Fibroblast of villous mesenchyme (primary cell): ENCODE data around the gene NCKAP5. TPM values are rescaled to one million over a fixed set of nuclear protein-coding genes. Genes with fewer than 3 reads are reported as not detected.
A peak's percentile ranks its signal among the peaks of the same experiment; 100 is the strongest.

Source experiments
- DNase-seq: peaks from one replicate; pipeline ENCODE4 v3.0.0-alpha.2; 2010; ENCODE audit warnings: low read depth
- H3K4me3 ChIP-seq: 2 replicates; pipeline ENCODE4 v1.5.1; 2011; ENCODE audit warnings: low read depth, mild to moderate bottlenecking, low read length
- total RNA-seq: library from RNA; depleted of rRNA; stranded (reverse); fragments of >200 nt; gene quantifications from 2 replicates; pipeline ENCODE4 v1.2.3, GENCODE V29; 2012
- TF ChIP-seq, protein P1 (sequence below): IDR thresholded peaks from 2 replicates; pipeline ENCODE4 v1.5.1; 2012; ENCODE audit warnings: low read depth, mild to moderate bottlenecking, low read length; ENCODE audit not compliant: insufficient read depth

Gene NCKAP5
- total RNA-seq, 1 donor, result 47.9 TPM

DNA sequence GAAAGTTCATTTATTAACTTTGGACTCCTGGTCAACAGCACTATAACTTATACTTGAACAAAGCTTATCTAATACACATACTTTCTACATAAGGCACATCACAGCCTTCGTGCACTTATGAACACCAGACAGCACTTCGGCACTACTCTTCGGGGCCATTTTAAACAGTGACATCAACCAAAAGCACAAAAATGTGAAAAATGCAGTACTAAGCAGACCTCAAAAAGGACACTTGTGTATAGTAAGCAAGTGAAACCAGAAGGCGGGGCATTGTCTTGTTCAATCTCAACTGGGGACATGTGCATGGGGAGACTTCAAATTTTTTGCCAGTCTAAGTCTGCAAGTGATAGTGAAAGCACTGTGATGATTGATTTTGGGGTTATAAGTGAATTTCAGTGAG, 163.0 kb downstream of the NCKAP5 start:
- no peak overlapping the region for H3K4me3 ChIP-seq
- TF ChIP-seq, protein P1, sequence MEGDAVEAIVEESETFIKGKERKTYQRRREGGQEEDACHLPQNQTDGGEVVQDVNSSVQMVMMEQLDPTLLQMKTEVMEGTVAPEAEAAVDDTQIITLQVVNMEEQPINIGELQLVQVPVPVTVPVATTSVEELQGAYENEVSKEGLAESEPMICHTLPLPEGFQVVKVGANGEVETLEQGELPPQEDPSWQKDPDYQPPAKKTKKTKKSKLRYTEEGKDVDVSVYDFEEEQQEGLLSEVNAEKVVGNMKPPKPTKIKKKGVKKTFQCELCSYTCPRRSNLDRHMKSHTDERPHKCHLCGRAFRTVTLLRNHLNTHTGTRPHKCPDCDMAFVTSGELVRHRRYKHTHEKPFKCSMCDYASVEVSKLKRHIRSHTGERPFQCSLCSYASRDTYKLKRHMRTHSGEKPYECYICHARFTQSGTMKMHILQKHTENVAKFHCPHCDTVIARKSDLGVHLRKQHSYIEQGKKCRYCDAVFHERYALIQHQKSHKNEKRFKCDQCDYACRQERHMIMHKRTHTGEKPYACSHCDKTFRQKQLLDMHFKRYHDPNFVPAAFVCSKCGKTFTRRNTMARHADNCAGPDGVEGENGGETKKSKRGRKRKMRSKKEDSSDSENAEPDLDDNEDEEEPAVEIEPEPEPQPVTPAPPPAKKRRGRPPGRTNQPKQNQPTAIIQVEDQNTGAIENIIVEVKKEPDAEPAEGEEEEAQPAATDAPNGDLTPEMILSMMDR, result no peak

DNA sequence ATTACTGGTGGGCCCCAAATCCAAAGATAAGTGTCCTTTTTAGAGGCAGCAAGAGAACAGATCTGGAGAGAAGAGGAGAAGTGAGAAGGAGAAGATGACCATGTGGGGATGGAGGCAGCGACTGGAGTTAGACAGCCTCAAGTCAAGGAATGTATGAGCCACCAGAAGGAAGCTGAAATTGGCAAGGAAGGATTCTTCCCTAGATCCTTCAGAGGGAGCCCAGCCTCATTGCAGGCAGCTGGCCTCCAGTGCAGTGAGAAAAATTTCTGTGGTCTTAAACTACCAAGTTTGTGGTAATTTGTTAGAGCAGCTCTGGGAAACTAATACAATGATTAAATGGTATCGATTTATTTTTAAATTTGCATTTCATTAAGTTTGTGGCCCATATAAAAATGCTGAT, 167.9 kb downstream of the NCKAP5 start:
- TF ChIP-seq, protein P1, result no peak
- no peak for DNase-seq
- no peak overlapping the region for H3K4me3 ChIP-seq

More for the DNA sequence above, 163.0 kb downstream of the NCKAP5 start:
- no peak for DNase-seq

DNA sequence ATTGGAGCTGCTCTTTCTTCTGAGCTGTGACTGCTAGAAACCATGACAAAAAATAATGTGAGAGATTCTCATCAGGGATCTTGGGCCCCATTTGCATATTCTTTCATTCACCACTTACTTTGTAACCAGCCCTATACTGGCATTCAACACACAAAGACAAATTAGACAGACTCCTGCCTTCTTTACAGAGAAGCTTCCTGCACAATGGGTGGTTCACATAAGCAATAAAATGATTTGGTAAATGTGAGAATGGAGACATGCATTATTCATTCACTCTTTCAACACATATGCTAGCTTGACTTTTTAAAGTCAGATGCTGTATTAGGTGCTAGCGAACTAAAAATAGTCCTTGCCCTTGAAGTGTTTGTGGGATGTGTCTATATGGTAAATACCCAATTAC, 174.4 kb downstream of the NCKAP5 start:
- TF ChIP-seq, protein P1, result no peak
- H3K4me3 ChIP-seq, result no peak overlapping the region
- DNase-seq, result no peak

DNA sequence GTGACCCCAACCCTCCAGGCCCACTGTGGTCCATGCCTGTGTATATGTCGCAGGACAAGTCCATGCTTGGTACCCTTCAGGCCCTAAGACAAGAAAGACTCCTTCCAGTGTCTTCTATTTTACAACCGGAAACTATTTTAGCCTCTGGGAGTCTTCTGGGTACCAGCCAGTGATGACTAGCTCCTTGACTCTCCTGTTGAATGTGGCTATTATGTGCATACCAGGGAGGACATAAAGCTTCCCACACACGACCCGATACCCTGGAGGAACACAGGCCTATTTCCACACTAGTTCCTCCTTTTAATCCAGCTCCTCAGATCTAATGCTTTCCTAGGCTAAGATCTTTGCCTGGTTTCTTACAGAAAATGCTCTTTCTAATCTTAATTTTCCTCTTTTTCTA, 178.1 kb downstream of the NCKAP5 start:
- TF ChIP-seq, protein P1, result no peak
- DNase-seq, result peak; percentile 47
- H3K4me3 ChIP-seq, result no peak overlapping the region

DNA sequence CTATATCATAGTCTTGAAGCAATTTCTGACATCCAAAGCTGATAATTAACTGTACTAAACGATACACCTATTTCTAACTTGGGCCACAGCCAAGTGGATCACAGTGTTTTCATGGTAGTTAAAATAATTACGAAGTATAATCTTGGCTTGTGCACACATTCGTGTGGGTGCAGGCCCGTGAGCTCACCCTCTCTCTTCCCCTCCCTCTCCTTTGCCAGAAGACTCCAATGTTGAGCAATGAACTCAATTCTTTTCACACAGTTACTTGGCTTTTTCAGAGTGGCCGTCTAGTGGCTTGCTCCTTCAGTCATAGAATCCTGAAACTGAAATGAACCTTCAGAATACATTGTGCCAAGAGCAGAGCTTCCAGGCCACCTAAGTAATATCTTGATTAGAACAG, 178.7 kb downstream of the NCKAP5 start:
- no peak for DNase-seq
- TF ChIP-seq, protein P1, result no peak
- H3K4me3 ChIP-seq, result no peak overlapping the region

DNA sequence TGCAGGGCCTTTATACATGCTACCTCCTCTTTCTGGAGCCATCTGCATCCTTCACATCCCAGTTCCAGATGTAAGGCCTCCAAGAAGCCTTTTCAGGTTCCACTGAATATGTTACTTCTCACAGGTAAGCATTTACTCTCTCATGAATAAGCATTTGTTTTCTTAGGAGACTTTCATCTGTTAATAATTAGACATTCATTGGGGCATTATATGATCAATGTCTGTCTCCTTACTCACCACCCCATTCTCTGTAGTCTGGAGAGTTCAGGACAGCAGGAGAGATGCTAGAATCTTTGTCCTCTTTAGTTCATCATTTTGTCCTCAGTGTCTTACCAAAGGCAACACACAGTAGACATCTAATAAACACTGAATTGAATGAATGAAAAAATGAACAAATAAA, 185.7 kb downstream of the NCKAP5 start:
- no peak overlapping the region for H3K4me3 ChIP-seq
- DNase-seq, result no peak
- TF ChIP-seq, protein P1, result no peak

DNA sequence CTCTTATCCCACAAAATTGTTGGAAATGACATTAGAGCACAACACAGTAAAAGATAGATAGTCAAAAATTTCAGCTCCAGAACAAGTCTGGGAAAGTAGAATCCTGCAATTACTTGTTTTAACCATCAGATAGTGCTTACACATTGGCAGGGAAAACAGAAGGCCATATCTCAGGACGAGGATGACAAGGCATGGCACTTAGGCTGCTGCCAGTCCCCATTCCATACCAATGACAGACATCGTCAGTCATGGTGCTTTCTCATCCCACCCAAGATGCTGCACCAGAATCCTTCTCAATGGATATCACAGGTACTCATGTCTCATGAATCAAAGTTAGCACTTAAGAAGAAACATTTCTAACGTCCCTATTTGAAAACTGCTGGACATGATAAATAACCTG, 187.3 kb downstream of the NCKAP5 start:
- TF ChIP-seq, protein P1, result no peak
- no peak for DNase-seq
- no peak overlapping the region for H3K4me3 ChIP-seq
